BJ (cell line): ENCODE measurements around the gene NGFR. TPM values are rescaled to one million over a fixed set of nuclear protein-coding genes. Genes with fewer than 3 reads are reported as not detected.

Experiments used
- CTCF ChIA-PET: fragments of 350-600 bp; formaldehyde crosslinking; extraction: SDS; loops from one replicate; lab custom pipeline; 2021; ENCODE audit warnings: antibody characterized with exemption, inconsistent platforms; lab: Yijun Ruan, JAX
- POLR2A ChIA-PET: fragments of 300-600 bp; sonication (Branson Sonifier 250); formaldehyde crosslinking; extraction: SDS; loops from one replicate; lab custom pipeline; 2021; ENCODE audit warnings: antibody characterized with exemption; lab: Charles Lee
- DNase-seq: peaks from one replicate; pipeline ENCODE4 v3.0.0-alpha.2; 2011; ENCODE audit warnings: low read depth
- H3K27me3 ChIP-seq: 2 replicates; pipeline ENCODE4 v1.6.0; 2011; ENCODE audit warnings: low read length; ENCODE audit not compliant: control insufficient read depth, insufficient read depth
- H3K36me3 ChIP-seq: 2 replicates; pipeline ENCODE4 v1.5.1; 2011; ENCODE audit warnings: low read length; ENCODE audit not compliant: control insufficient read depth, insufficient read depth
- H3K4me3 ChIP-seq: 2 replicates; pipeline ENCODE4 v1.5.1; 2011; ENCODE audit warnings: low read depth, mild to moderate bottlenecking, control low read depth, low read length
- CTCF ChIP-seq: IDR thresholded peaks from 2 replicates; pipeline ENCODE4 v1.5.1; 2011; ENCODE audit warnings: low read depth, mild to moderate bottlenecking, control low read depth, inconsistent platforms, low read length, moderate library complexity; ENCODE audit not compliant: insufficient read depth
- polyA plus RNA-seq: library from polyadenylated mRNA; depleted of rRNA; stranded (reverse); fragments of >200 nt; gene quantifications from 2 replicates; pipeline ENCODE4 v1.2.3, GENCODE V29; 2011

The NGFR gene
- polyA plus RNA-seq, 1 experiment = 0.10 TPM

- ChIA-PET POLR2A (no interaction called here), CTCF (interaction anchor here (0.7 to 6.6 kb wide), 2 partner anchors 35 to 95 kb away, joined by 3 to 24 read pairs; no protein-coding TSS in a partner anchor)
- Histone ChIP-seq H3K27me3 (peaks cover 22% of the 10 kb centered on the region), H3K4me3 (no peak overlapping the region), H3K36me3 (no peaks in the 10 kb centered on the region)
- TF ChIP-seq CTCF = no peak
- DNase-seq = no peak
Observed at GRCh38 chr17:49461580-49461979, 33.5 kb upstream of the NGFR start.

- Histone ChIP-seq H3K36me3 (no peaks in the 10 kb centered on the region), H3K4me3 (no peak overlapping the region), H3K27me3 (peaks cover 25% of the 10 kb centered on the region)
- DNase-seq = no peak
- no peak for TF ChIP-seq CTCF
- POLR2A ChIA-PET = no interaction called here
- CTCF ChIA-PET = interaction anchor here (0.9 kb wide), 1 partner anchor 9 kb away, joined by 4 read pairs; no protein-coding TSS in a partner anchor
Observed at GRCh38 chr17:49464049-49464448, 31.0 kb upstream of the NGFR start.

GRCh38 chr17:49465331-49465903 is 29.7 kb upstream of the NGFR start:
- ChIA-PET POLR2A (no interaction called here), CTCF (interaction anchor here (0.8 kb wide), 1 partner anchor 55 kb away, joined by 4 read pairs; no protein-coding TSS in a partner anchor)
- no peaks in the 10 kb centered on the region for H3K36me3 ChIP-seq
- H3K4me3 ChIP-seq = no peak overlapping the region
- no peak for DNase-seq
- TF ChIP-seq CTCF = no peak
- peaks cover 25% of the 10 kb centered on the region for H3K27me3 ChIP-seq

- Histone ChIP-seq H3K27me3 (peaks cover 30% of the 10 kb centered on the region), H3K36me3 (no peaks in the 10 kb centered on the region), H3K4me3 (no peak overlapping the region)
- no peak for DNase-seq
- ChIA-PET POLR2A (no interaction called here), CTCF (no interaction called here)
- TF ChIP-seq CTCF = no peak
Observed at GRCh38 chr17:49466436-49466835, 28.7 kb upstream of the NGFR start.

- Histone ChIP-seq H3K27me3 (peaks cover 35% of the 10 kb centered on the region), H3K4me3 (no peak overlapping the region), H3K36me3 (no peaks in the 10 kb centered on the region)
- POLR2A ChIA-PET = no interaction called here
- CTCF ChIA-PET = no interaction called here
- TF ChIP-seq CTCF = no peak
- DNase-seq = no peak
Observed at GRCh38 chr17:49467175-49467574, 27.9 kb upstream of the NGFR start.
